K562 (cell line): ENCODE measurements around the gene PIGM. TPM values are rescaled to one million over a fixed set of nuclear protein-coding genes. Genes with fewer than 3 reads are reported as not detected.

ENCODE experiments used
- ATAC-seq: fragments of 200-7000 bp; cut with Tn5 transposase; 3 replicates; pipeline ENCODE4 v1.9.1; 2020; ENCODE audit warnings: moderate library complexity
- BruUV-seq: library from RNA; stranded (reverse); fragments of 400-500 nt; replicated peaks from 2 replicates; lab custom pipeline; 2021; lab: Mats Ljungman, UMichigan
- CTCF ChIA-PET: fragments of 300-600 bp; formaldehyde crosslinking; extraction: SDS; loops from one replicate; lab custom pipeline; 2021; ENCODE audit warnings: low intra/inter-chr PET ratio; lab: Yijun Ruan, JAX
- POLR2A ChIA-PET: fragments of 300-600, 350-650 bp; sonication (Branson Sonifier 250); formaldehyde crosslinking; extraction: SDS; loops from one replicate; lab custom pipeline; 2021; ENCODE audit warnings: antibody characterized with exemption, inconsistent platforms; lab: Yijun Ruan, JAX
- DNase-seq, 4 experiments: peaks; one replicate each; pipeline versions ENCODE4 v3.0.0 to v3.0.0-alpha.2; 2011 to 2018; ENCODE audit warnings: low spot score in 3 of 4, mixed read lengths in 3 of 4; ENCODE audit errors: extremely low read depth in 1 of 4
- FAIRE-seq: peaks from 2 replicates; lab custom pipeline; 2011; peaks lifted over from hg19 to GRCh38; lab: Jason Lieb, UNC
- H2AFZ ChIP-seq: 2 replicates; pipeline ENCODE4 v1.6.0; 2011; ENCODE audit warnings: low read depth, low read length, control low read depth, inconsistent platforms
- H3K27ac ChIP-seq: fragments of 200-600 bp; 3 replicates; pipeline ENCODE4 v1.8.0; 2011; ENCODE audit warnings: low read depth, mild to moderate bottlenecking, control low read depth, inconsistent platforms, low read length, moderate library complexity, mixed read lengths; ENCODE audit errors: extremely low read depth
- H3K27me3 ChIP-seq, 2 experiments: fragments of 300-600 bp in 1 of 2; 2 replicates in 1 of 2; 3 replicates in 1 of 2; pipeline versions ENCODE4 v1.6.0 to v1.8.0; 2011; ENCODE audit warnings: inconsistent platforms in 2 of 2, low read length in 2 of 2, mild to moderate bottlenecking in 1 of 2, mixed read lengths in 1 of 2, moderate library complexity in 1 of 2; ENCODE audit not compliant: control insufficient read depth in 2 of 2, insufficient read depth in 2 of 2
- H3K36me3 ChIP-seq: fragments of 300-600 bp; 3 replicates; pipeline ENCODE4 v1.8.0; 2011; ENCODE audit warnings: mild to moderate bottlenecking, low read length, inconsistent platforms; ENCODE audit not compliant: control insufficient read depth, insufficient read depth
- H3K4me1 ChIP-seq, 2 experiments: fragments of 200-600 bp in 1 of 2; replicated peaks in 1 of 2; 2 replicates in 1 of 2; 3 replicates in 1 of 2; pipeline versions ENCODE4 v1.5.1 to v1.8.0; 2011; ENCODE audit warnings: inconsistent platforms in 2 of 2, low read length in 2 of 2, mild to moderate bottlenecking in 1 of 2, mixed read lengths in 1 of 2, moderate library complexity in 1 of 2; ENCODE audit not compliant: control insufficient read depth in 2 of 2, insufficient read depth in 2 of 2
- H3K4me2 ChIP-seq: 2 replicates; pipeline ENCODE4 v1.6.1; 2011; ENCODE audit warnings: low read length, control low read depth, inconsistent platforms, mixed read lengths; ENCODE audit not compliant: insufficient read depth
- H3K4me3 ChIP-seq: fragments of 200-600 bp; sonication (generic), shearing (Covaris generic); 2 replicates; pipeline ENCODE4 v1.5.1; 2016; ENCODE audit warnings: control low read depth, inconsistent platforms
- H3K79me2 ChIP-seq: fragments of 200-600 bp; 3 replicates; pipeline ENCODE4 v1.8.0; 2011; ENCODE audit warnings: low read length, inconsistent platforms; ENCODE audit not compliant: control insufficient read depth, insufficient read depth
- H3K9ac ChIP-seq, 2 experiments: 2 replicates each; pipeline versions ENCODE4 v1.6.0 to v1.6.1; 2011; ENCODE audit warnings: low read depth in 2 of 2, low read length in 2 of 2, control low read depth in 1 of 2, inconsistent platforms in 1 of 2, mild to moderate bottlenecking in 1 of 2, mixed read lengths in 1 of 2; ENCODE audit not compliant: insufficient read depth in 1 of 2
- H3K9me1 ChIP-seq: one replicate; pipeline ENCODE4 v1.6.0; 2011; ENCODE audit warnings: inconsistent platforms, mild to moderate bottlenecking, low read length, moderate library complexity; ENCODE audit not compliant: control insufficient read depth, insufficient read depth
- H3K9me3 ChIP-seq: replicated peaks from 2 replicates; pipeline ENCODE4 v1.5.1; 2011; ENCODE audit warnings: low read depth, low read length, inconsistent platforms; ENCODE audit not compliant: control insufficient read depth, insufficient read depth
- H4K20me1 ChIP-seq: replicated peaks from 2 replicates; pipeline ENCODE4 v1.6.1; 2011; ENCODE audit warnings: low read length, inconsistent platforms, mixed read lengths; ENCODE audit not compliant: control insufficient read depth, insufficient read depth
- CBX2 ChIP-seq: fragments of 200-600 bp; sonication (generic); IDR thresholded peaks from one replicate; pipeline ENCODE4 v1.6.1; 2012; ENCODE audit warnings: mild to moderate bottlenecking, low read length, inconsistent platforms; ENCODE audit not compliant: insufficient read depth, poor library complexity, severe bottlenecking
- CCAR2 ChIP-seq: fragments of 200-400 bp; formaldehyde crosslinking; IDR thresholded peaks from 2 replicates; pipeline ENCODE4 v1.6.1; 2017; ENCODE audit warnings: mild to moderate bottlenecking, low read depth, low read length
- ERF ChIP-seq: fragments of 450-650 bp; formaldehyde crosslinking; IDR thresholded peaks from 2 replicates; pipeline ENCODE4 v1.4.0; 2020; ENCODE audit warnings: mild to moderate bottlenecking, mixed read lengths
- ESRRB ChIP-seq: fragments of 250-450 bp; sonication (Bioruptor Pico); IDR thresholded peaks from 2 replicates; pipeline ENCODE4 v1.5.0; 2020; ENCODE audit warnings: mild to moderate bottlenecking, moderate library complexity, borderline replicate concordance
- GABPB1 ChIP-seq: sonication (generic); formaldehyde crosslinking; IDR thresholded peaks from 2 replicates; pipeline ENCODE4 v1.8.0; 2022; ENCODE audit warnings: mild to moderate bottlenecking, missing genetic modification reagents
- MAZ ChIP-seq, 2 experiments: fragments of 450-650 bp in 1 of 2; sonication (generic) in 1 of 2; formaldehyde crosslinking; IDR thresholded peaks in 1 of 2; conservative IDR thresholded peaks in 1 of 2; 2 replicates each; pipeline versions ENCODE4 v1.4.0 to v1.5.0; 2020; ENCODE audit warnings: mild to moderate bottlenecking in 1 of 2, missing genetic modification reagents in 1 of 2
- MCM3 ChIP-seq: fragments of 450-650 bp; IDR thresholded peaks from 2 replicates; pipeline ENCODE4 v1.6.1; 2016
- MED1 ChIP-seq: sonication (generic); formaldehyde crosslinking; IDR thresholded peaks from 2 replicates; pipeline ENCODE4 v1.8.1; 2023; ENCODE audit warnings: missing genetic modification reagents, borderline replicate concordance
- NR2C2 ChIP-seq, 2 experiments: fragments of 200-800 bp in 1 of 2; sonication (Bioruptor generic) in 1 of 2; sonication (generic) in 1 of 2; formaldehyde crosslinking in 1 of 2; IDR thresholded peaks; 2 replicates each; pipeline versions ENCODE4 v1.6.1 to v1.8.0; 2016 to 2022; ENCODE audit warnings: mild to moderate bottlenecking in 1 of 2, missing compliant biosample characterization in 1 of 2, missing genetic modification characterization in 1 of 2, missing genetic modification reagents in 1 of 2
- PRMT5 ChIP-seq: sonication (generic); formaldehyde crosslinking; IDR thresholded peaks from 2 replicates; pipeline ENCODE4 v1.5.0; 2020; ENCODE audit warnings: missing genetic modification reagents
- STAG1 ChIP-seq: sonication (generic); formaldehyde crosslinking; IDR thresholded peaks from 2 replicates; pipeline ENCODE4 v1.5.0; 2020; ENCODE audit warnings: missing genetic modification reagents, borderline replicate concordance
- XRCC5 ChIP-seq: fragments of 200-400 bp; formaldehyde crosslinking; IDR thresholded peaks from 2 replicates; pipeline ENCODE4 v1.6.1; 2017; ENCODE audit warnings: low read depth, mild to moderate bottlenecking, low read length
- ZNF316 ChIP-seq: fragments of 450-650 bp; IDR thresholded peaks from 2 replicates; pipeline ENCODE4 v1.6.1; 2016
- ZNF445 ChIP-seq: fragments of 250-450 bp; sonication (Bioruptor Pico); IDR thresholded peaks from 2 replicates; pipeline ENCODE4 v1.4.0; 2020; ENCODE audit warnings: low read depth, mild to moderate bottlenecking, moderate library complexity
- ZNF764 ChIP-seq: fragments of 250-450 bp; sonication (Bioruptor Pico); IDR thresholded peaks from 2 replicates; pipeline ENCODE4 v1.4.0; 2020; ENCODE audit warnings: low read depth, mild to moderate bottlenecking, moderate library complexity
- ZNF766 ChIP-seq: fragments of 200-800 bp; sonication (Bioruptor generic); conservative IDR thresholded peaks from 2 replicates; pipeline ENCODE4 v1.6.1; 2016; ENCODE audit warnings: missing genetic modification characterization, missing compliant biosample characterization
- WGBS: fragments of 100-300 bp; shearing (Covaris generic); methylation state at CpG from one replicate; pipeline ENCODE4 v1.1.6; 2016; ENCODE audit warnings: low coverage, mixed read lengths; ENCODE audit not compliant: insufficient coverage; ENCODE audit errors: missing lambda C conversion rate; 5-methylcytosine and 5-hydroxymethylcytosine counted together
- in situ Hi-C: fragments of 300-500 bp; cut with MboI; formaldehyde crosslinking; loops from 4 replicates; pipeline ENCODE4 v1.15.0; 2018; ENCODE audit warnings: inconsistent platforms, mixed read lengths
- intact Hi-C: fragments of 100-400 bp; cut with micrococcal nuclease; formaldehyde crosslinking; loops from 2 replicates; pipeline ENCODE4 v1.14.2; 2022
- polyA plus RNA-seq, 8 experiments: library from polyadenylated mRNA; depleted of rRNA in 4 of 8; stranded (reverse) in 5 of 8; unstranded in 3 of 8; fragments of >200 nt; fragmentation: Nextera tagmentation in 2 of 8; fragmentation: Illumina TruSeq in 1 of 8; extraction: Ambion mirVana in 2 of 8; extraction: Trizol in 1 of 8; gene quantifications; 2 replicates each; pipeline versions ENCODE4 v1.2.1 to v1.2.3, GENCODE V29; 2011 to 2014; ENCODE audit warnings: inconsistent platforms in 1 of 8, missing spikeins in 1 of 8
- total RNA-seq, 7 experiments: library from RNA; depleted of rRNA in 6 of 7; stranded (reverse); fragments of >200 nt in 6 of 7; fragmentation: Illumina TruSeq in 2 of 7; extraction: Trizol in 2 of 7; gene quantifications; 2 replicates each; pipeline versions ENCODE4 v1.2.1 to v1.2.3, GENCODE V29; 2011 to 2021; ENCODE audit warnings: low replicate concordance in 1 of 7
- TF ChIP-seq, protein P1 (sequence below): sonication (generic); formaldehyde crosslinking; IDR thresholded peaks from 2 replicates; pipeline ENCODE4 v1.8.0; 2023; ENCODE audit warnings: missing genetic modification reagents, mild to moderate bottlenecking, borderline replicate concordance

The PIGM gene
- total and polyA plus RNA-seq, 9 of the 15 experiments (the other 6 are each of a cell fraction or from before 2014, with no cell fraction given) = 2.6 to 6.7 (median 4.3) TPM

DNA sequence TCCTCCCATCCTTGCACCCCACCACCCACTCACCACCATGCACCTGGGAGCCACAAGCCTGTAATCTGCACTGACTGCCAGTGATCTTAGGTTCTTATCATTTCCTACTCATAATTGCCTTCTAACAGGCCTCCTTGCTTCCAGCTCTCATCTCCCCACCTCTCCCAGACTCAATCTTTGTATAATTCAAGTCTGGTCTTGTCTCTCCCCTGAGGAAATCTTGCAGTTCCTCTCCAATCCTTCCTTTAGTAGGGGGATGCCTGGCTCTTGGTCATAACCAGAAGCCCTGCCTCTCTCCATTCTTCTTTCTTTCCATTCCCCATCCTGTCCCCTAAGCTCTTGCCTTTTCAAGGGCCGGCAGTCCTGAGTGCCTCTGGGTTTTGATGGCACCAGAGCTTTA lies 27.8 kb downstream of the PIGM start:
- WGBS = 0% methylated on average over 1 of the region's 1 CpG
- ATAC-seq = no peak

GRCh38 chr1:160001440-160001839 lies 30.4 kb downstream of the PIGM start:
- CTCF ChIA-PET = no interaction called here
- Histone ChIP-seq H2AFZ (no peak overlapping the region), H3K4me3 (no peak overlapping the region), H3K4me1 (no peaks in the 10 kb centered on the region), H3K9ac (no peak overlapping the region), H3K27me3 (no peaks in the 10 kb centered on the region; a peak in 1 of 5 replicates), H3K79me2 (no peaks in the 10 kb centered on the region), H3K9me3 (no peaks in the 10 kb centered on the region), H3K4me2 (no peak overlapping the region), H4K20me1 (no peaks in the 10 kb centered on the region), H3K36me3 (no peaks in the 10 kb centered on the region), H3K27ac (no peak overlapping the region), H3K9me1 (no peaks in the 10 kb centered on the region)
- 4% methylated on average over 2 of the region's 2 CpGs for WGBS
- no peak for DNase-seq
- BruUV-seq = no TSS peak
- in situ Hi-C loops (no loop called here), intact Hi-C loops (no loop called here)
- ATAC-seq = no peak
- no peak for FAIRE-seq
- POLR2A ChIA-PET = no interaction called here
- TF ChIP-seq ERF (CRISPR knock-in tag) = no peak
- TF ChIP-seq CCAR2 = no peak
- TF ChIP-seq ESRRB (CRISPR knock-in tag) = no peak
- peak; percentile 77 for TF ChIP-seq ZNF316
- TF ChIP-seq STAG1 (CRISPR knock-in tag) = no peak
- TF ChIP-seq, protein P1, sequence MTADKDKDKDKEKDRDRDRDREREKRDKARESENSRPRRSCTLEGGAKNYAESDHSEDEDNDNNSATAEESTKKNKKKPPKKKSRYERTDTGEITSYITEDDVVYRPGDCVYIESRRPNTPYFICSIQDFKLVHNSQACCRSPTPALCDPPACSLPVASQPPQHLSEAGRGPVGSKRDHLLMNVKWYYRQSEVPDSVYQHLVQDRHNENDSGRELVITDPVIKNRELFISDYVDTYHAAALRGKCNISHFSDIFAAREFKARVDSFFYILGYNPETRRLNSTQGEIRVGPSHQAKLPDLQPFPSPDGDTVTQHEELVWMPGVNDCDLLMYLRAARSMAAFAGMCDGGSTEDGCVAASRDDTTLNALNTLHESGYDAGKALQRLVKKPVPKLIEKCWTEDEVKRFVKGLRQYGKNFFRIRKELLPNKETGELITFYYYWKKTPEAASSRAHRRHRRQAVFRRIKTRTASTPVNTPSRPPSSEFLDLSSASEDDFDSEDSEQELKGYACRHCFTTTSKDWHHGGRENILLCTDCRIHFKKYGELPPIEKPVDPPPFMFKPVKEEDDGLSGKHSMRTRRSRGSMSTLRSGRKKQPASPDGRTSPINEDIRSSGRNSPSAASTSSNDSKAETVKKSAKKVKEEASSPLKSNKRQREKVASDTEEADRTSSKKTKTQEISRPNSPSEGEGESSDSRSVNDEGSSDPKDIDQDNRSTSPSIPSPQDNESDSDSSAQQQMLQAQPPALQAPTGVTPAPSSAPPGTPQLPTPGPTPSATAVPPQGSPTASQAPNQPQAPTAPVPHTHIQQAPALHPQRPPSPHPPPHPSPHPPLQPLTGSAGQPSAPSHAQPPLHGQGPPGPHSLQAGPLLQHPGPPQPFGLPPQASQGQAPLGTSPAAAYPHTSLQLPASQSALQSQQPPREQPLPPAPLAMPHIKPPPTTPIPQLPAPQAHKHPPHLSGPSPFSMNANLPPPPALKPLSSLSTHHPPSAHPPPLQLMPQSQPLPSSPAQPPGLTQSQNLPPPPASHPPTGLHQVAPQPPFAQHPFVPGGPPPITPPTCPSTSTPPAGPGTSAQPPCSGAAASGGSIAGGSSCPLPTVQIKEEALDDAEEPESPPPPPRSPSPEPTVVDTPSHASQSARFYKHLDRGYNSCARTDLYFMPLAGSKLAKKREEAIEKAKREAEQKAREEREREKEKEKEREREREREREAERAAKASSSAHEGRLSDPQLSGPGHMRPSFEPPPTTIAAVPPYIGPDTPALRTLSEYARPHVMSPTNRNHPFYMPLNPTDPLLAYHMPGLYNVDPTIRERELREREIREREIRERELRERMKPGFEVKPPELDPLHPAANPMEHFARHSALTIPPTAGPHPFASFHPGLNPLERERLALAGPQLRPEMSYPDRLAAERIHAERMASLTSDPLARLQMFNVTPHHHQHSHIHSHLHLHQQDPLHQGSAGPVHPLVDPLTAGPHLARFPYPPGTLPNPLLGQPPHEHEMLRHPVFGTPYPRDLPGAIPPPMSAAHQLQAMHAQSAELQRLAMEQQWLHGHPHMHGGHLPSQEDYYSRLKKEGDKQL (CRISPR knock-in tag) = no peak
- TF ChIP-seq MED1 = no peak

More for the DNA sequence above, 27.8 kb downstream of the PIGM start:
- Histone ChIP-seq H4K20me1 (no peaks in the 10 kb centered on the region), H3K9ac (no peak overlapping the region), H3K27me3 (no peaks in the 10 kb centered on the region), H2AFZ (no peak overlapping the region), H3K4me1 (no peaks in the 10 kb centered on the region), H3K79me2 (no peaks in the 10 kb centered on the region), H3K4me2 (no peak overlapping the region), H3K9me3 (no peaks in the 10 kb centered on the region), H3K27ac (no peak overlapping the region), H3K9me1 (no peaks in the 10 kb centered on the region), H3K4me3 (no peak overlapping the region), H3K36me3 (no peaks in the 10 kb centered on the region)
- intact Hi-C loops (no loop called here), in situ Hi-C loops (no loop called here)
- TF ChIP-seq ZNF766 (CRISPR knock-in tag) (no peak), NR2C2 (CRISPR knock-in tag; IDR thresholded peaks at IDR 0.05) (no peak), NR2C2 (tag; IDR thresholded peaks at IDR 0.05) (no peak), XRCC5 (no peak), CBX2 (no peak), ZNF445 (CRISPR knock-in tag) (no peak), MAZ (CRISPR knock-in tag; conservative IDR thresholded peaks at IDR 0.05 in 1 of 2, IDR thresholded peaks at IDR 0.05 in 1 of 2) (no peak), PRMT5 (no peak), MCM3 (no peak), GABPB1 (no peak), ZNF764 (CRISPR knock-in tag) (no peak)
- no TSS peak for BruUV-seq
- no peak for FAIRE-seq
- ChIA-PET POLR2A (interaction anchor here (0.6 to 1.1 kb wide), 3 partner anchors 15 to 203 kb away, joined by 3 read pairs; no protein-coding TSS in a partner anchor), CTCF (interaction anchor here (0.6 kb wide), 2 partner anchors 66 to 166 kb away, joined by 3 to 4 read pairs; partner anchors contain the start of gene KCNJ10)
- DNase-seq = no peak
